ENCODE data around the gene FAM241A.

GRCh38 chr4:112201915-112202505, 56.8 kb downstream of the FAM241A start:
- TF ChIP-seq HNRNPL (IDR thresholded peaks at IDR 0.05; ENCODE audit: low read depth, low read length) (no peak), HBP1 (CRISPR knock-in tag; IDR thresholded peaks at IDR 0.05) (no peak), RAD21 (CRISPR knock-in tag; conservative IDR thresholded peaks at IDR 0.05 in 1 of 2, IDR thresholded peaks at IDR 0.05 in 1 of 2) (no peak), ZNF174 (CRISPR knock-in tag; IDR thresholded peaks at IDR 0.05) (no peak), FOXM1 (IDR thresholded peaks at IDR 0.05; ENCODE audit: low read depth) (no peak), FOXM1 (CRISPR knock-in tag; IDR thresholded peaks at IDR 0.05; ENCODE audit: low read depth) (no peak), POLR2A (conservative IDR thresholded peaks at IDR 0.05) (no peak), CTCF (IDR thresholded peaks at IDR 0.05 in 2 of 3, conservative IDR thresholded peaks at IDR 0.05 in 1 of 3; ENCODE audit: insufficient read depth in 2 of 3, low read depth in 1 of 3, low read length in 3 of 3) (no peak), HINFP (tag; conservative IDR thresholded peaks at IDR 0.05; ENCODE audit: low read depth) (no peak), CHD1 (IDR thresholded peaks at IDR 0.05; ENCODE audit: low read length) (no peak)

Data from K562 (cell line).